Measurements from ENCODE around the gene BMP3. TPM values are rescaled to one million over a fixed set of nuclear protein-coding genes. Genes with fewer than 3 reads are reported as not detected.

Gene BMP3
- total RNA-seq, 2 experiments from 2014 or later, result not detected

- ChIA-PET CTCF (no interaction called here), POLR2A (no interaction called here)
Observed at GRCh38 chr4:81095389-81095788, 64.9 kb downstream of the BMP3 start.

GRCh38 chr4:81096566-81096965 lies 66.1 kb downstream of the BMP3 start:
- CTCF ChIA-PET, result no interaction called here

GRCh38 chr4:81102107-81102506 lies 71.6 kb downstream of the BMP3 start:
- ChIA-PET CTCF (no interaction called here), POLR2A (interaction anchor here (0.7 kb wide), 1 partner anchor 17 kb away, joined by 3 read pairs; no protein-coding TSS in a partner anchor)

More at GRCh38 chr4:81096566-81096965, 66.1 kb downstream of the BMP3 start:
- POLR2A ChIA-PET, result no interaction called here

GRCh38 chr4:81106150-81106549 lies 75.6 kb downstream of the BMP3 start:
- CTCF ChIA-PET, result no interaction called here
- POLR2A ChIA-PET, result no interaction called here

Other genes with a start within 250 kb of the BMP3 start
- gene PRKG2, start 184.5 kb downstream of the BMP3 start, total RNA-seq, result under 1 TPM in 1 of 2 experiments, not detected in 1; 0.06 TPM

Data from activated CD8-positive, alpha-beta memory T cell treated with anti-CD3 and anti-CD28 coated beads for 36 hours (primary cell).